ENCODE results near the gene TRPM1.

The TRPM1 gene

GRCh38 chr15:31131853-31132375, 30.4 kb upstream of the TRPM1 start:
- no peak for TF ChIP-seq CTCF (conservative IDR thresholded peaks at IDR 0.05; ENCODE audit: low read depth, low read length)

GRCh38 chr15:31130576-31131237, 29.2 kb upstream of the TRPM1 start:
- no peak overlapping the region for H3K4me3 ChIP-seq (ENCODE audit: low read length)
- TF ChIP-seq CTCF (conservative IDR thresholded peaks at IDR 0.05; ENCODE audit: low read depth, low read length): no peak
- DNase-seq (ENCODE audit: low read depth): no peak

More at GRCh38 chr15:31131853-31132375, 30.4 kb upstream of the TRPM1 start:
- DNase-seq (ENCODE audit: low read depth): no peak
- no peak overlapping the region for H3K4me3 ChIP-seq (ENCODE audit: low read length)

- DNase-seq (ENCODE audit: low read depth): no peak
- H3K4me3 ChIP-seq (ENCODE audit: low read length): no peak overlapping the region
- no peak for TF ChIP-seq CTCF (conservative IDR thresholded peaks at IDR 0.05; ENCODE audit: low read depth, low read length)
These were observed 28.3 kb upstream of the TRPM1 start for GRCh38 chr15:31129769-31130303.

- TF ChIP-seq CTCF (conservative IDR thresholded peaks at IDR 0.05; ENCODE audit: low read depth, low read length): peak; percentile 99
- peak overlapping the region; percentile 20 for H3K4me3 ChIP-seq (ENCODE audit: low read length)
- no peak for DNase-seq (ENCODE audit: low read depth)
These were observed 27.6 kb upstream of the TRPM1 start for GRCh38 chr15:31128919-31129768.

- no peak for DNase-seq (ENCODE audit: low read depth)
- H3K4me3 ChIP-seq (ENCODE audit: low read length): no peak overlapping the region
- TF ChIP-seq CTCF (conservative IDR thresholded peaks at IDR 0.05; ENCODE audit: low read depth, low read length): no peak
These were observed 27.0 kb upstream of the TRPM1 start for GRCh38 chr15:31128477-31128876.

GRCh38 chr15:31127596-31128261, 26.2 kb upstream of the TRPM1 start:
- no peak for DNase-seq (ENCODE audit: low read depth)
- no peak for TF ChIP-seq CTCF (conservative IDR thresholded peaks at IDR 0.05; ENCODE audit: low read depth, low read length)

More at GRCh38 chr15:31127596-31128261, 26.2 kb upstream of the TRPM1 start:
- no peak overlapping the region for H3K4me3 ChIP-seq (ENCODE audit: low read length)
